HEK293T (cell line): ENCODE results near the gene MYO1H.

ENCODE experiments used
- CTCF ChIA-PET: fragments of 350-600 bp; formaldehyde crosslinking; extraction: SDS; loops from one replicate; lab custom pipeline; 2021; ENCODE audit warnings: antibody characterized with exemption, inconsistent platforms; lab: Yijun Ruan, JAX
- POLR2A ChIA-PET: fragments of 350-600 bp; formaldehyde crosslinking; extraction: SDS; loops from one replicate; lab custom pipeline; 2020; ENCODE audit warnings: antibody characterized with exemption, inconsistent platforms; lab: Yijun Ruan, JAX
- DNase-seq: peaks from one replicate; pipeline ENCODE4 v3.0.0; 2012; ENCODE audit warnings: mixed read lengths; ENCODE audit errors: extremely low spot score
- ARNT ChIP-seq: fragments of 450-650 bp; IDR thresholded peaks from 2 replicates; pipeline ENCODE4 v1.6.1; 2017; ENCODE audit warnings: mild to moderate bottlenecking
- BHLHE40 ChIP-seq: fragments of 450-650 bp; IDR thresholded peaks from 2 replicates; pipeline ENCODE4 v1.6.1; 2016; ENCODE audit warnings: mild to moderate bottlenecking, moderate library complexity, borderline replicate concordance
- CTBP1 ChIP-seq: fragments of 450-650 bp; IDR thresholded peaks from 2 replicates; pipeline ENCODE4 v1.6.1; 2016; ENCODE audit warnings: borderline replicate concordance
- ELF4 ChIP-seq: fragments of 450-650 bp; IDR thresholded peaks from 2 replicates; pipeline ENCODE4 v1.6.1; 2017; ENCODE audit warnings: antibody characterized with exemption
- FOXA1 ChIP-seq: fragments of 450-650 bp; IDR thresholded peaks from 2 replicates; pipeline ENCODE4 v1.6.1; 2016; ENCODE audit warnings: mild to moderate bottlenecking
- FOXK2 ChIP-seq: fragments of 450-650 bp; IDR thresholded peaks from 2 replicates; pipeline ENCODE4 v1.6.1; 2016; ENCODE audit warnings: mild to moderate bottlenecking
- FOXM1 ChIP-seq: fragments of 450-650 bp; IDR thresholded peaks from 2 replicates; pipeline ENCODE4 v1.6.1; 2017; ENCODE audit warnings: mild to moderate bottlenecking, borderline replicate concordance
- HDGF ChIP-seq: fragments of 450-650 bp; IDR thresholded peaks from 2 replicates; pipeline ENCODE4 v1.6.1; 2017; ENCODE audit warnings: antibody characterized with exemption, borderline replicate concordance
- L3MBTL2 ChIP-seq: fragments of 450-650 bp; conservative IDR thresholded peaks from 2 replicates; pipeline ENCODE4 v1.6.1; 2016; ENCODE audit warnings: mild to moderate bottlenecking
- LEF1 ChIP-seq: fragments of 450-650 bp; IDR thresholded peaks from 2 replicates; pipeline ENCODE4 v1.6.1; 2017; ENCODE audit warnings: mild to moderate bottlenecking, borderline replicate concordance
- NFRKB ChIP-seq: fragments of 450-650 bp; IDR thresholded peaks from 2 replicates; pipeline ENCODE4 v1.6.1; 2016; ENCODE audit warnings: mild to moderate bottlenecking, moderate library complexity
- SP1 ChIP-seq: fragments of 450-650 bp; IDR thresholded peaks from 2 replicates; pipeline ENCODE4 v1.6.1; 2017
- SUZ12 ChIP-seq: fragments of 450-650 bp; IDR thresholded peaks from 2 replicates; pipeline ENCODE4 v1.6.1; 2016; ENCODE audit warnings: mild to moderate bottlenecking
- TARDBP ChIP-seq: fragments of 450-650 bp; IDR thresholded peaks from 2 replicates; pipeline ENCODE4 v1.6.1; 2016
- ZNF384 ChIP-seq: fragments of 450-650 bp; IDR thresholded peaks from 2 replicates; pipeline ENCODE4 v1.6.1; 2016
- TF ChIP-seq, protein P1 (sequence below): fragments of 450-650 bp; IDR thresholded peaks from 2 replicates; pipeline ENCODE4 v1.6.1; 2016

MYO1H gene

GRCh38 chr12:109369831-109370230 lies 22.1 kb downstream of the MYO1H start:
- CTCF ChIA-PET = interaction anchor here (0.6 kb wide), 1 partner anchor 106 kb away, joined by 3 read pairs; no protein-coding TSS in a partner anchor
- POLR2A ChIA-PET = no interaction called here
- TF ChIP-seq TARDBP (no peak), ARNT (no peak), FOXM1 (no peak), BHLHE40 (no peak), HDGF (no peak), SP1 (no peak), FOXK2 (no peak), NFRKB (no peak), SUZ12 (no peak), ZNF384 (no peak), LEF1 (no peak), CTBP1 (no peak), FOXA1 (no peak)
- TF ChIP-seq, protein P1, sequence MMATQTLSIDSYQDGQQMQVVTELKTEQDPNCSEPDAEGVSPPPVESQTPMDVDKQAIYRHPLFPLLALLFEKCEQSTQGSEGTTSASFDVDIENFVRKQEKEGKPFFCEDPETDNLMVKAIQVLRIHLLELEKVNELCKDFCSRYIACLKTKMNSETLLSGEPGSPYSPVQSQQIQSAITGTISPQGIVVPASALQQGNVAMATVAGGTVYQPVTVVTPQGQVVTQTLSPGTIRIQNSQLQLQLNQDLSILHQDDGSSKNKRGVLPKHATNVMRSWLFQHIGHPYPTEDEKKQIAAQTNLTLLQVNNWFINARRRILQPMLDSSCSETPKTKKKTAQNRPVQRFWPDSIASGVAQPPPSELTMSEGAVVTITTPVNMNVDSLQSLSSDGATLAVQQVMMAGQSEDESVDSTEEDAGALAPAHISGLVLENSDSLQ = no peak
- no peak for DNase-seq

GRCh38 chr12:109377139-109377685 lies 29.5 kb downstream of the MYO1H start:
- POLR2A ChIA-PET = no interaction called here
- CTCF ChIA-PET = no interaction called here
- TF ChIP-seq SUZ12 = no peak
- TF ChIP-seq FOXM1 = no peak
- no peak for TF ChIP-seq SP1
- no peak for TF ChIP-seq BHLHE40
- no peak for TF ChIP-seq HDGF
- TF ChIP-seq LEF1 = no peak
- TF ChIP-seq FOXK2 = no peak
- TF ChIP-seq ELF4 = no peak
- no peak for TF ChIP-seq FOXA1
- TF ChIP-seq ARNT = no peak
- TF ChIP-seq L3MBTL2 = no peak
- no peak for DNase-seq

DNA sequence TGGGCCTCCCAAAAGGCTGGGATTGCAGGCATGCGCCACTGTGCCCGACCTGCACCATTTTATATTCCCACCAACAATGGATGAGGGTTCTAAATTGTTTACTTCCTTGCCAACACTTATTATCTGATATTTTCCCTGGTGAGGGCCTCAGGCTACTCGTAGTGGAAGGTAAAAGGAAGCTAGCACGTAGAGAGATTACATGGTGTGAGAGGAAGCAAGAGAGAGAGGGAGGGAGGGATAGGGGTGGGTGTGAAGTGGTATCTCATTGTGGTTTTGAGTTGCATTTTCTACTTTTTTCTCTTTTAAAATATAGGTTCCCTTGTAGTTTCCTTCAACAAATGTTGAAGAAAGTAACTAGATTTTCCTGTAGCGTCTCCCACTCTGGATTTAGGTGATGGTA lies 30.9 kb downstream of the MYO1H start:
- ChIA-PET CTCF (no interaction called here), POLR2A (no interaction called here)
- TF ChIP-seq, protein P1 = no peak
- TF ChIP-seq ELF4 (no peak), FOXA1 (no peak), SUZ12 (no peak), CTBP1 (no peak), NFRKB (no peak), HDGF (no peak), ARNT (no peak), L3MBTL2 (no peak), TARDBP (no peak), FOXK2 (no peak)
- DNase-seq = no peak

GRCh38 chr12:109382031-109382430 lies 34.3 kb downstream of the MYO1H start:
- POLR2A ChIA-PET = no interaction called here
- DNase-seq = no peak
- TF ChIP-seq TARDBP (no peak), L3MBTL2 (no peak), HDGF (no peak), ZNF384 (no peak), BHLHE40 (no peak), ELF4 (no peak)
- CTCF ChIA-PET = no interaction called here

DNA sequence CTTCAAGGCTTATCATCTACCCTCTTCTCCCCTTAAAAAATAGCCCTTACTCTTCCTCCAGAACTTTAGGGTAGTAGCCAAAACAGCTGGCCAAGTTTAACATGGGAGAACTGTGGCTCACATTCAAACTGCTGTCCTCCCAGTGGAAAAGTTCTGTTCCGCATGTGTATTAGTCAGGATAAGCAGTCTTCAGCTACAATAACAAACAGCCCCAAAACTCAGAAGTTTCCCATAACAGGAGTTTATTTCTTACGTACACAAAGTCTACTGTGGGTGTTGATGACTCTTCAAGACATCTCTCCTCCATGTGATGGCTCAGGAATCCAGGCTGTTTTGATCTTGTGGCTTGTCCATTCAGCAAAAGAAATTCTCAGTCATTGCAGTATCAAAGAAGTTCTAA lies 35.5 kb downstream of the MYO1H start:
- no peak for TF ChIP-seq L3MBTL2
- no peak for TF ChIP-seq ELF4
- TF ChIP-seq ARNT = no peak
- TF ChIP-seq NFRKB = no peak
- TF ChIP-seq ZNF384 = no peak
- no peak for TF ChIP-seq HDGF
- TF ChIP-seq BHLHE40 = no peak
- TF ChIP-seq SUZ12 = no peak
- TF ChIP-seq, protein P1 = no peak
- TF ChIP-seq SP1 = no peak
- no peak for TF ChIP-seq FOXK2
- no peak for TF ChIP-seq TARDBP
- TF ChIP-seq CTBP1 = no peak
- no peak for TF ChIP-seq FOXA1
- TF ChIP-seq LEF1 = no peak
- TF ChIP-seq FOXM1 = no peak
- DNase-seq = no peak
- ChIA-PET POLR2A (no interaction called here), CTCF (no interaction called here)

GRCh38 chr12:109385339-109386058 lies 37.8 kb downstream of the MYO1H start:
- TF ChIP-seq L3MBTL2 (no peak), ZNF384 (0 out of 2 replicates have a peak, but pooled peaks have one; percentile 55), HDGF (no peak)
- ChIA-PET POLR2A (interaction anchor here (0.7 kb wide), 1 partner anchor 133 kb away, joined by 3 read pairs; no protein-coding TSS in a partner anchor), CTCF (interaction anchor here (0.7 to 2.5 kb wide), 9 partner anchors 8 to 1294 kb away, joined by 3 to 13 read pairs (median 6); no protein-coding TSS in a partner anchor)
- peak; percentile 44 for DNase-seq
